HCT116 (cell line): Measurements from ENCODE around the gene ERMARD. TPM values are rescaled to one million over a fixed set of nuclear protein-coding genes. Genes with fewer than 3 reads are reported as not detected.

ENCODE experiments used
- ATAC-seq: fragments of 200-7000 bp; cut with Tn5 transposase; 2 replicates; pipeline ENCODE4 v1.9.1; 2020; ENCODE audit warnings: mild to moderate bottlenecking, moderate library complexity
- BruUV-seq: library from RNA; stranded (reverse); fragments of 400-500 nt; replicated peaks from 2 replicates; lab custom pipeline; 2021; lab: Mats Ljungman, UMichigan
- CTCF ChIA-PET: fragments of 300-600 bp; sonication (Branson Sonifier 250); formaldehyde crosslinking; loops from one replicate; lab custom pipeline; 2021; ENCODE audit warnings: antibody characterized with exemption; lab: Charles Lee
- POLR2A ChIA-PET: fragments of 300-600, 350-600 bp; sonication (Branson Sonifier 250); formaldehyde crosslinking; loops from one replicate; lab custom pipeline; 2021; ENCODE audit warnings: antibody characterized with exemption; lab: Charles Lee
- RAD21 ChIA-PET, 2 experiments: fragments of 300-600 bp; sonication (Branson Sonifier 250); formaldehyde crosslinking; loops; one replicate each; lab custom pipeline; 2023; ENCODE audit warnings: low total read pairs in 2 of 2; ENCODE audit not compliant: uncharacterized antibody in 2 of 2, unreplicated experiment in 2 of 2, low non-redundant PET in 1 of 2; lab: Charles Lee
- DNase-seq: peaks from one replicate; pipeline ENCODE4 v3.0.0-alpha.2; 2010; ENCODE audit warnings: low read depth, low spot score
- H2AFZ ChIP-seq: fragments of 200-600 bp; shearing (Covaris generic), sonication (generic); 2 replicates; pipeline ENCODE4 v1.6.1; 2017; ENCODE audit warnings: low read depth, mixed run types, mixed read lengths, antibody characterized with exemption, low read length; ENCODE audit not compliant: poor library complexity, severe bottlenecking
- H3K27ac ChIP-seq: 2 replicates; pipeline ENCODE4 v1.5.1; 2012; ENCODE audit warnings: low read depth, low read length
- H3K27me3 ChIP-seq: fragments of 200-600 bp; sonication (generic); 2 replicates; pipeline ENCODE4 v1.6.1; 2016; ENCODE audit warnings: mixed run types, low read length, mixed read lengths; ENCODE audit not compliant: insufficient read depth
- H3K36me3 ChIP-seq, 2 experiments: fragments of 200-500 bp in 1 of 2; fragments of 200-600 bp in 1 of 2; sonication (Bioruptor generic) in 1 of 2; sonication (generic) in 1 of 2; 2 replicates each; pipeline versions ENCODE4 v1.5.1 to v1.6.1; 2014 to 2016; ENCODE audit warnings: low read length in 2 of 2, inconsistent platforms in 1 of 2, mixed read lengths in 1 of 2, mixed run types in 1 of 2; ENCODE audit not compliant: insufficient read depth in 2 of 2, control insufficient read depth in 1 of 2
- H3K4me1 ChIP-seq, 2 experiments: fragments of 200-600 bp in 1 of 2; sonication (generic) in 1 of 2; 2 replicates each; pipeline versions ENCODE4 v1.5.1 to v1.6.1; 2012 to 2017; ENCODE audit warnings: low read length in 2 of 2, inconsistent platforms in 1 of 2, mild to moderate bottlenecking in 1 of 2, mixed read lengths in 1 of 2, mixed run types in 1 of 2, moderate library complexity in 1 of 2; ENCODE audit not compliant: insufficient read depth in 2 of 2, control insufficient read depth in 1 of 2
- H3K4me2 ChIP-seq: fragments of 200-600 bp; sonication (generic); 2 replicates; pipeline ENCODE4 v1.6.1; 2017; ENCODE audit warnings: mixed run types, low read length, mixed read lengths
- H3K4me3 ChIP-seq, 2 experiments: fragments of 200-600 bp in 1 of 2; sonication (generic) in 1 of 2; replicated peaks in 1 of 2; 2 replicates each; pipeline ENCODE4 v1.5.1; 2011 to 2016; ENCODE audit warnings: low read length in 2 of 2, control low read depth in 1 of 2, low read depth in 1 of 2, mild to moderate bottlenecking in 1 of 2, mixed read lengths in 1 of 2, mixed run types in 1 of 2
- H3K79me2 ChIP-seq: fragments of 200-600 bp; sonication (generic); 2 replicates; pipeline ENCODE4 v1.6.1; 2017; ENCODE audit warnings: mild to moderate bottlenecking, mixed run types, low read length, moderate library complexity, mixed read lengths; ENCODE audit not compliant: insufficient read depth
- H3K9ac ChIP-seq: fragments of 200-600 bp; sonication (generic); 2 replicates; pipeline ENCODE4 v1.6.1; 2016; ENCODE audit warnings: low read length, mixed read lengths
- H3K9me2 ChIP-seq: fragments of 200-600 bp; sonication (generic), shearing (Covaris generic); 2 replicates; pipeline ENCODE4 v1.6.1; 2017; ENCODE audit warnings: mixed run types, mild to moderate bottlenecking, moderate library complexity; ENCODE audit not compliant: insufficient read depth
- H3K9me3 ChIP-seq, 2 experiments: fragments of 200-500 bp in 1 of 2; fragments of 200-600 bp in 1 of 2; sonication (Bioruptor generic) in 1 of 2; sonication (generic) in 1 of 2; 2 replicates each; pipeline ENCODE4 v1.6.1; 2014 to 2017; ENCODE audit warnings: low read length in 2 of 2, mixed read lengths in 2 of 2, inconsistent platforms in 1 of 2, low read depth in 1 of 2, mild to moderate bottlenecking in 1 of 2, mixed run types in 1 of 2, moderate library complexity in 1 of 2; ENCODE audit not compliant: control insufficient read depth in 1 of 2, insufficient read depth in 1 of 2
- H4K20me1 ChIP-seq: fragments of 200-600 bp; sonication (generic), shearing (Covaris generic); 2 replicates; pipeline ENCODE4 v1.6.1; 2017; ENCODE audit warnings: mixed run types, mild to moderate bottlenecking, moderate library complexity; ENCODE audit not compliant: insufficient read depth
- ATF3 ChIP-seq: IDR thresholded peaks from 2 replicates; pipeline ENCODE4 v1.6.1; 2012
- CBX3 ChIP-seq: IDR thresholded peaks from 2 replicates; pipeline ENCODE4 v1.6.1; 2012; ENCODE audit warnings: low read depth
- CEBPB ChIP-seq: IDR thresholded peaks from 2 replicates; pipeline ENCODE4 v1.6.1; 2012; ENCODE audit warnings: low read depth
- EGR1 ChIP-seq: IDR thresholded peaks from 2 replicates; pipeline ENCODE4 v1.6.1; 2012; ENCODE audit warnings: low read depth
- ELF1 ChIP-seq: IDR thresholded peaks from 2 replicates; pipeline ENCODE4 v1.6.1; 2012; ENCODE audit warnings: low read depth, borderline replicate concordance
- EZH2 ChIP-seq: fragments of 200-600 bp; sonication (generic); IDR thresholded peaks from 2 replicates; pipeline ENCODE4 v1.6.1; 2017; ENCODE audit warnings: antibody characterized with exemption, mixed run types
- FOSL1 ChIP-seq: IDR thresholded peaks from 2 replicates; pipeline ENCODE4 v1.6.1; 2012; ENCODE audit warnings: low read depth
- POLR2A ChIP-seq: IDR thresholded peaks from 2 replicates; pipeline ENCODE4 v1.7.0; 2011; ENCODE audit warnings: borderline replicate concordance; ENCODE audit not compliant: insufficient read depth, insufficient read length; ENCODE audit errors: extremely low read depth
- POLR2AphosphoS5 ChIP-seq: IDR thresholded peaks from 2 replicates; pipeline ENCODE4 v1.6.1; 2011; ENCODE audit warnings: mild to moderate bottlenecking, low read depth, low read length, moderate library complexity
- RAD21 ChIP-seq: IDR thresholded peaks from 2 replicates; pipeline ENCODE4 v1.6.1; 2012; ENCODE audit warnings: low read depth, mild to moderate bottlenecking
- SP1 ChIP-seq: IDR thresholded peaks from 2 replicates; pipeline ENCODE4 v1.6.1; 2012; ENCODE audit warnings: low read depth
- YY1 ChIP-seq: IDR thresholded peaks from 2 replicates; pipeline ENCODE4 v1.6.1; 2011; ENCODE audit warnings: low read length, low read depth, moderate library complexity, mild to moderate bottlenecking; ENCODE audit not compliant: insufficient replicate concordance; ENCODE audit errors: extremely low read depth
- ZFX ChIP-seq: fragments of 450-650 bp; IDR thresholded peaks from 2 replicates; pipeline ENCODE4 v1.6.1; 2017
- intact Hi-C: fragments of 100-400 bp; cut with micrococcal nuclease; formaldehyde crosslinking; loops from 2 replicates; pipeline ENCODE4 v1.10.0; 2022
- total RNA-seq: library from RNA; stranded (reverse); gene quantifications from one replicate; pipeline ENCODE4 v1.2.1, GENCODE V29; 2021; ENCODE audit not compliant: unreplicated experiment
- TF ChIP-seq, protein P1 (sequence below), 3 experiments: fragments of 200-600 bp in 1 of 3; sonication (generic) in 1 of 3; IDR thresholded peaks in 2 of 3; conservative IDR thresholded peaks in 1 of 3; 2 replicates each; pipeline ENCODE4 v1.5.1; 2012 to 2017; ENCODE audit warnings: low read depth in 2 of 3, low read length in 2 of 3, antibody characterized with exemption in 1 of 3, borderline replicate concordance in 1 of 3, control low read depth in 1 of 3, mild to moderate bottlenecking in 1 of 3, mixed read lengths in 1 of 3, mixed run types in 1 of 3, moderate library complexity in 1 of 3; ENCODE audit not compliant: insufficient read depth in 1 of 3

The ERMARD gene
- total RNA-seq, 1 experiment from 2014 or later, result 24.7 TPM

DNA sequence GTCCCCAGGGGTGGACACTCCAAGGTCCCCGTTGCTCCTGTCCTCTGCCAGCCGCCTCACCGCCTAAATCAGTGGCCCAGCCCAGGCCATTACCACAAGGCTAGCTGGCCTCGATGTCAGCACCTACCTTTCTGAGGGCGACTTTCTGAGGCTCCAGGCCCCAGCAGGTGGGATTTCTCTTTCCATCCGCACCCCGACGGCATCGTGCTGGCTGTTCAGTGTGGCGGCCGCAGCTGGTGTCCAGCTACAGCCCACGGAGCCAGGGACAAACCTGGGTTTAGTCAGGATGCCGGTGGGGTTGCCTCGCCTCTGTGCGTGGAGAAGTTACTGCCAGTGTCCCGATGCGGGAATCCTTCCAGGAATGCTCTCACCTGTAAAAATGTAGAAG is 60.8 kb downstream of the ERMARD start:
- H3K4me2 ChIP-seq, result no peak overlapping the region
- peaks cover 4 to 6% of the 10 kb centered on the region in 2 experiments; a peak in 2 of 4 replicates for H3K9me3 ChIP-seq
- intact Hi-C loops, result no loop called here
- no peak overlapping the region for H3K9ac ChIP-seq
- no peaks in the 10 kb centered on the region for H3K36me3 ChIP-seq
- DNase-seq, result no peak
- H3K27me3 ChIP-seq, result no peaks in the 10 kb centered on the region
- no peak overlapping the region for H3K4me3 ChIP-seq
- no peaks in the 10 kb centered on the region for H3K79me2 ChIP-seq
- H3K9me2 ChIP-seq, result no peaks in the 10 kb centered on the region
- CTCF ChIA-PET, result interaction anchor here (1.2 kb wide), 1 partner anchor 20 kb away, joined by 3 read pairs; no protein-coding TSS in a partner anchor
- POLR2A ChIA-PET, result no interaction called here
- ATAC-seq, result no peak
- no peak overlapping the region for H2AFZ ChIP-seq
- no peak for TF ChIP-seq ATF3
- TF ChIP-seq FOSL1, result no peak
- TF ChIP-seq YY1, result no peak
- TF ChIP-seq EGR1, result no peak
- no peak for TF ChIP-seq SP1
- no peak for TF ChIP-seq CBX3
- TF ChIP-seq, protein P1, sequence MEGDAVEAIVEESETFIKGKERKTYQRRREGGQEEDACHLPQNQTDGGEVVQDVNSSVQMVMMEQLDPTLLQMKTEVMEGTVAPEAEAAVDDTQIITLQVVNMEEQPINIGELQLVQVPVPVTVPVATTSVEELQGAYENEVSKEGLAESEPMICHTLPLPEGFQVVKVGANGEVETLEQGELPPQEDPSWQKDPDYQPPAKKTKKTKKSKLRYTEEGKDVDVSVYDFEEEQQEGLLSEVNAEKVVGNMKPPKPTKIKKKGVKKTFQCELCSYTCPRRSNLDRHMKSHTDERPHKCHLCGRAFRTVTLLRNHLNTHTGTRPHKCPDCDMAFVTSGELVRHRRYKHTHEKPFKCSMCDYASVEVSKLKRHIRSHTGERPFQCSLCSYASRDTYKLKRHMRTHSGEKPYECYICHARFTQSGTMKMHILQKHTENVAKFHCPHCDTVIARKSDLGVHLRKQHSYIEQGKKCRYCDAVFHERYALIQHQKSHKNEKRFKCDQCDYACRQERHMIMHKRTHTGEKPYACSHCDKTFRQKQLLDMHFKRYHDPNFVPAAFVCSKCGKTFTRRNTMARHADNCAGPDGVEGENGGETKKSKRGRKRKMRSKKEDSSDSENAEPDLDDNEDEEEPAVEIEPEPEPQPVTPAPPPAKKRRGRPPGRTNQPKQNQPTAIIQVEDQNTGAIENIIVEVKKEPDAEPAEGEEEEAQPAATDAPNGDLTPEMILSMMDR (IDR thresholded peaks at IDR 0.05 in 2 of 3, conservative IDR thresholded peaks at IDR 0.05 in 1 of 3; ENCODE audit: borderline replicate concordance in 1 of 3, insufficient read depth in 1 of 3, low read depth in 2 of 3, low read length in 2 of 3), result no peak
- TF ChIP-seq RAD21, result no peak
- TF ChIP-seq CEBPB, result no peak
- TF ChIP-seq POLR2A, result no peak
- no peak for TF ChIP-seq ELF1
- TF ChIP-seq EZH2, result no peak
- no peak for TF ChIP-seq POLR2AphosphoS5
- no peak for TF ChIP-seq ZFX
- H3K4me1 ChIP-seq, result peaks cover 5 to 14% of the 10 kb centered on the region in 2 experiments; a peak in 3 of 4 replicates
- no peaks in the 10 kb centered on the region for H4K20me1 ChIP-seq
- RAD21 ChIA-PET, result no interaction called here
- H3K27ac ChIP-seq, result no peak overlapping the region
- BruUV-seq, result no TSS peak
